PC-9 (cell line): Measurements from ENCODE around the gene MAGI1. TPM values are rescaled to one million over a fixed set of nuclear protein-coding genes. Genes with fewer than 3 reads are reported as not detected.

ENCODE experiments used
- BruUV-seq: library from RNA; stranded (reverse); fragments of 400-500 nt; replicated peaks from 2 replicates; lab custom pipeline; 2021; lab: Mats Ljungman, UMichigan
- CTCF ChIA-PET: fragments of 300-600 bp; sonication (Branson Sonifier 250); formaldehyde crosslinking; loops from one replicate; lab custom pipeline; 2022; ENCODE audit warnings: antibody characterized with exemption; lab: Charles Lee
- POLR2A ChIA-PET: fragments of 300-600 bp; sonication (Branson Sonifier 250); formaldehyde crosslinking; loops from one replicate; lab custom pipeline; 2022; ENCODE audit warnings: antibody characterized with exemption; ENCODE audit not compliant: unreplicated experiment; lab: Charles Lee
- DNase-seq, 2 experiments: peaks; one replicate each; pipeline versions ENCODE4 v3.0.0 to v3.0.0-alpha.2; 2015 to 2022; ENCODE audit warnings: mixed read lengths in 1 of 2
- H2AFZ ChIP-seq: fragments of 200-600 bp; sonication (generic); 2 replicates; pipeline ENCODE4 v1.8.1; 2017; ENCODE audit warnings: antibody characterized with exemption
- H3F3A ChIP-seq: fragments of 200-600 bp; sonication (generic); 2 replicates; pipeline ENCODE4 v1.8.1; 2017; ENCODE audit warnings: antibody characterized with exemption, mild to moderate bottlenecking, low read depth; ENCODE audit not compliant: insufficient read depth
- H3K27ac ChIP-seq: fragments of 200-600 bp; sonication (generic); 2 replicates; pipeline ENCODE4 v1.6.1; 2016; ENCODE audit warnings: mixed run types
- H3K27me3 ChIP-seq: fragments of 200-600 bp; sonication (generic); 2 replicates; pipeline ENCODE4 v1.6.1; 2016; ENCODE audit warnings: low read depth, mixed run types; ENCODE audit not compliant: insufficient read depth
- H3K36me3 ChIP-seq: fragments of 200-600 bp; sonication (generic); 2 replicates; pipeline ENCODE4 v1.6.1; 2016; ENCODE audit warnings: low read depth, mixed run types
- H3K4me1 ChIP-seq: fragments of 200-600 bp; sonication (generic); replicated peaks from 2 replicates; pipeline ENCODE4 v1.6.1; 2016; ENCODE audit warnings: mixed run types; ENCODE audit not compliant: insufficient read depth
- H3K4me2 ChIP-seq: fragments of 200-600 bp; sonication (generic); 2 replicates; pipeline ENCODE4 v1.6.1; 2017; ENCODE audit warnings: mixed run types
- H3K4me3 ChIP-seq: fragments of 200-600 bp; sonication (generic); 2 replicates; pipeline ENCODE4 v1.6.1; 2016; ENCODE audit warnings: mixed run types
- H3K79me2 ChIP-seq: fragments of 200-600 bp; sonication (generic); 2 replicates; pipeline ENCODE4 v1.6.1; 2017; ENCODE audit warnings: low read depth, mixed run types
- H3K9me2 ChIP-seq: fragments of 200-600 bp; sonication (generic); 2 replicates; pipeline ENCODE4 v1.8.1; 2017; ENCODE audit warnings: mild to moderate bottlenecking; ENCODE audit not compliant: insufficient read depth
- H3K9me3 ChIP-seq: fragments of 200-600 bp; sonication (generic); 2 replicates; pipeline ENCODE4 v1.8.1; 2016; ENCODE audit warnings: low read depth; ENCODE audit not compliant: insufficient read depth
- H4K20me1 ChIP-seq: fragments of 200-600 bp; sonication (generic); 2 replicates; pipeline ENCODE4 v1.8.1; 2017; ENCODE audit not compliant: insufficient read depth
- CTCF ChIP-seq: fragments of 200-600 bp; sonication (generic); conservative IDR thresholded peaks from 2 replicates; pipeline ENCODE4 v1.6.1; 2017; ENCODE audit warnings: mixed run types, antibody characterized with exemption, mild to moderate bottlenecking, moderate library complexity
- EZH2 ChIP-seq: fragments of 200-600 bp; sonication (generic); IDR thresholded peaks from 2 replicates; pipeline ENCODE4 v1.8.0; 2017; ENCODE audit warnings: antibody characterized with exemption, low read depth
- intact Hi-C: fragments of 100-400 bp; cut with micrococcal nuclease; formaldehyde crosslinking; loops from one replicate; pipeline ENCODE4 v1.10.0; 2022; ENCODE audit not compliant: unreplicated experiment
- total RNA-seq: library from RNA; stranded (reverse); gene quantifications from 2 replicates; pipeline ENCODE4 v1.2.3, GENCODE V29; 2021

MAGI1 gene
- total RNA-seq, 1 experiment from 2014 or later = 23.3 TPM

- Histone ChIP-seq H2AFZ (no peak overlapping the region), H3K27ac (no peak overlapping the region), H3K79me2 (peaks cover 52% of the 10 kb centered on the region), H3K36me3 (no peaks in the 10 kb centered on the region), H3K9me2 (no peaks in the 10 kb centered on the region), H3K9me3 (no peaks in the 10 kb centered on the region), H3K4me3 (no peak overlapping the region), H4K20me1 (no peaks in the 10 kb centered on the region; the same call in 1 of the 2 replicates), H3K4me2 (no peak overlapping the region), H3K27me3 (no peaks in the 10 kb centered on the region), H3F3A (peaks cover 4% of the 10 kb centered on the region), H3K4me1 (peaks cover 14% of the 10 kb centered on the region)
- BruUV-seq = no TSS peak
- ChIA-PET POLR2A (no interaction called here), CTCF (no interaction called here)
- TF ChIP-seq EZH2 (no peak), CTCF (no peak)
- no peak for DNase-seq
- intact Hi-C loops = no loop called here
Measured at GRCh38 chr3:66017084-66017483, 21.6 kb downstream of the MAGI1 start.

- no peak overlapping the region for H3K4me3 ChIP-seq
- no peak for DNase-seq
- no peaks in the 10 kb centered on the region for H3K36me3 ChIP-seq
- H3K79me2 ChIP-seq = peaks cover 50% of the 10 kb centered on the region
- H3K4me1 ChIP-seq = peaks cover 11% of the 10 kb centered on the region
- ChIA-PET POLR2A (no interaction called here), CTCF (no interaction called here)
- TF ChIP-seq EZH2 = no peak
- no peak for TF ChIP-seq CTCF
- H3K27me3 ChIP-seq = no peaks in the 10 kb centered on the region
- peaks cover 2% of the 10 kb centered on the region; the same call in 1 of the 2 replicates for H3F3A ChIP-seq
- no peak overlapping the region for H2AFZ ChIP-seq
- no peaks in the 10 kb centered on the region for H4K20me1 ChIP-seq
- no peak overlapping the region for H3K27ac ChIP-seq
- no peak overlapping the region for H3K4me2 ChIP-seq
- intact Hi-C loops = no loop called here
- H3K9me3 ChIP-seq = no peaks in the 10 kb centered on the region
- no peaks in the 10 kb centered on the region for H3K9me2 ChIP-seq
- no TSS peak for BruUV-seq
Measured at GRCh38 chr3:66015841-66016240, 22.9 kb downstream of the MAGI1 start.

GRCh38 chr3:66014651-66015050 is 24.1 kb downstream of the MAGI1 start:
- no peaks in the 10 kb centered on the region for H4K20me1 ChIP-seq
- H2AFZ ChIP-seq = no peak overlapping the region
- H3K27ac ChIP-seq = no peak overlapping the region
- H3K4me2 ChIP-seq = no peak overlapping the region
- CTCF ChIA-PET = no interaction called here
- intact Hi-C loops = loop anchor here (5.0 kb wide), 1 partner anchor 62 kb away; no protein-coding TSS in a partner anchor
- H3K4me3 ChIP-seq = no peak overlapping the region
- peaks cover 16% of the 10 kb centered on the region for H3K4me1 ChIP-seq
- TF ChIP-seq EZH2 = no peak
- TF ChIP-seq CTCF = no peak
- no peaks in the 10 kb centered on the region for H3K9me2 ChIP-seq
- DNase-seq = no peak
- no TSS peak for BruUV-seq
- H3K9me3 ChIP-seq = no peaks in the 10 kb centered on the region
- POLR2A ChIA-PET = no interaction called here
- no peaks in the 10 kb centered on the region for H3K27me3 ChIP-seq
- peaks cover 47% of the 10 kb centered on the region for H3K79me2 ChIP-seq
- no peaks in the 10 kb centered on the region for H3K36me3 ChIP-seq
- H3F3A ChIP-seq = 0 out of 2 replicates have a peak, but pooled peaks cover 6% of the 10 kb centered on the region
